Epidermal melanocyte (primary cell): ENCODE results near the gene ADORA3.

Source experiments
- DNase-seq: peaks from one replicate; pipeline ENCODE4 v3.0.0; 2011; ENCODE audit warnings: low spot score; ENCODE audit not compliant: insufficient read length

Gene ADORA3

DNA sequence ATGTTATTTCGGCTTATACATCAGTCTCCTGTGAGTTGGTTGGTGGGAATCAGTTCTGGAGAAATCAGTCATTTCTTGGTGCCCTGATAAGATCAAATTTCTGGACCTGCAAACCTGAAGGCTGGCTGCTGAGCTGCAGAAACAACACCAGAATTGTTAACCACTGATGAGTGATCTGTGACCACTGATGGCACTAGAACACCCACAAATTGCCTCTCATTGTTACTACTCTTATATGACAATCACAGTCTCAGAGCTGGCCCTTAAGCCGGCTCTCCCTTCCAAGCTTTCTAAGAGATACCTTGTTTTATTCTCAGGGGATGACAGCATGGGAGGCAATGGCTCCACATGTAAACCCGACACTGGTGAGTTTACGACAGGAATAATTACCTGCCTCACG lies 27.7 kb downstream of the ADORA3 start:
- DNase-seq, result no peak

DNA sequence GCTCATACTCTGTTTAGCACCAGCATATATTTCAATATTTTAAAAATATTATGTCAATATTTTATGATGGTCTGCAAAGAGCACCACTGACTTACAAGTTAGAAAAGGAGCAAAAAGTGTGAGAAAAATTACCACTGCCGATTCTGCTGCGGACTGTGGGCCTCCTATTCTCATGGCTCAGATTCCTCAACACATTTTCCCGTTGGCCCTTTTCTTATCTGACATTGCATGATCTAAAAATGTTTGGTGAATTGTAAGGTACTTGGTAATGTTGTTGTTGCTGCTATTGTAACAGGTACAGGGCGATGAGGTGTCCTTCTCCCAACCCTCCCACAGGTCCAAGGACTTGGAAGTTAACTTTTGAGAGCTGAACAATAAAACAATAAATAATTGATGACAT lies 28.9 kb downstream of the ADORA3 start:
- DNase-seq, result no peak

GRCh38 chr1:111474106-111474505 lies 29.3 kb downstream of the ADORA3 start:
- no peak for DNase-seq

GRCh38 chr1:111471538-111471937 lies 31.9 kb downstream of the ADORA3 start:
- no peak for DNase-seq

- DNase-seq, result no peak
Observed at GRCh38 chr1:111471012-111471411, 32.4 kb downstream of the ADORA3 start.

GRCh38 chr1:111470596-111470995 lies 32.8 kb downstream of the ADORA3 start:
- DNase-seq, result no peak

GRCh38 chr1:111469539-111469938 lies 33.9 kb downstream of the ADORA3 start:
- no peak for DNase-seq

DNA sequence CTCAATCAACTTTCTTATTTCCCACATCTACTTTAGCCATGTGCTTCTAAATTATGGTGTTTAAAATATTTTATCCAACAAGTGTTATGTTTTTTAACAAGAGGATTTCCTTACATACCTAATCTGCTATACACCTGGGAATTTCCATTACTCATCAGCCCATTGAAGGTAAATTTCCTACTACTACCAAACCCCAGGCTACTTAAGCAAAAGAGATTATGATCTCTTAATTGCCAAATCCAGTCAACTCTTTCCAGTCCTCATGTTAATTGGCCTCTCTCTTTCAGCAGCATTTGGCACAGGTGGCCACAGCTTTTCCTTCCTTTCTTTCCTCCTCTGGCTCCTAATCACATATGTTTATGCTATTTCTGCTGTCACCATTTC lies 34.7 kb downstream of the ADORA3 start:
- no peak for DNase-seq

DNA sequence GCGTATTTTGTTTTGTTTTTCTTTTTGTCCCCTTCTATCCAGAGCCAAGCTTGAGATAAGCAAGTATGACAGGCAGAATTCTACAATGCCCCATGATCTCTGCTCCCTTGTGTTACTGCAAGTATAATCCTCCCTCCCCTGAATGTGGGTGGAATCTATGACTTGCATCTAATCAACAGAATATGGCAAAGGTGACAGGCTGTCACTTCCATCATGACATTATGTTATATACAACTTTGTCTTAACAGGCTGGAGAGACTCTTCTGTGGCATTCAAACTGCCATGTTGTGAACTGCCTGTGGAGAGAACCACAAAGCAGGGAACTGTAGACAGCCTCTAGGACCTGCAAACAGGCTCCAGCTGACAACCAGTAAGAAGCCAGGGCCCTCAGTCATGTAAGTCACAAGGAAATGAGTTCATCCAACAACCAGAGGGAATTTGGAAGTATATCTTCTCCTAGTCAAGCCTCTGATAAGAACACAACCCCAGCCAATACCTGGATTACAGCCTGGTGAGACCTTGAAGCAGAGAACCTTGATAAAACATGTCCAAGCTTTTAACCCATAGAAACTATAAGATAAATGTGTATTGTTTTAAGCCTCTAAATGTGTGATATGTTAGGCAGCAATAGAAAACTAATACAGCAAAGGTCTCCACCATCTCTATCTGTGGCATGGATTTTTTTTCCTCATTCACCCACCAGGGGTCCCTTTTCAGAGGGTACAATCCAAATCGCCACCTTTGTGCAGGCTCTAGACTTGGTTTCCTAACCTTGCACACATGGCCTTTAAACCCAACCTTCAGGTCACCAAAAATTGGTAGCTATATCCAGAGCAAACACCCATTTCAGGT lies 35.3 kb downstream of the ADORA3 start:
- DNase-seq, result no peak

GRCh38 chr1:111466480-111466879 lies 37.0 kb downstream of the ADORA3 start:
- DNase-seq, result no peak

DNA sequence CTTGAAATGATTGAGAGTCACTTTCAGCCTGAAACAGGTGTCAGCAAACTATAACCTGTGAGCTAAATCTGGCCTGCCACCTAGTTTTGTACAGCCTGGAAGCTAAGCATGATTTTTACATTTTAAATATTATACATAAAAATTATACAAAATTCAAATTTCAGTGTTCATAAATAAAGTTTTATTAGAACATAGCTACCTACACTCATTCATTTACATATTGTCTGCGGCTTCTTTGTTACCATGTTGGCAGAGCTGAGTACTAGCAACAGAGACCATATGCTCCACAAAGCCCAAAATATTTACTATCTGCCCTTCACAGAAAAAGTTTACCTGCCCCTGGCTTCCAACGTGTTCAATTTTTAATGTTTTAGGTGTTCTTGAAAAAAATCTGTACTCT lies 37.7 kb downstream of the ADORA3 start:
- DNase-seq, result no peak

- DNase-seq, result no peak
Observed at GRCh38 chr1:111463029-111463683, 40.3 kb downstream of the ADORA3 start.

DNA sequence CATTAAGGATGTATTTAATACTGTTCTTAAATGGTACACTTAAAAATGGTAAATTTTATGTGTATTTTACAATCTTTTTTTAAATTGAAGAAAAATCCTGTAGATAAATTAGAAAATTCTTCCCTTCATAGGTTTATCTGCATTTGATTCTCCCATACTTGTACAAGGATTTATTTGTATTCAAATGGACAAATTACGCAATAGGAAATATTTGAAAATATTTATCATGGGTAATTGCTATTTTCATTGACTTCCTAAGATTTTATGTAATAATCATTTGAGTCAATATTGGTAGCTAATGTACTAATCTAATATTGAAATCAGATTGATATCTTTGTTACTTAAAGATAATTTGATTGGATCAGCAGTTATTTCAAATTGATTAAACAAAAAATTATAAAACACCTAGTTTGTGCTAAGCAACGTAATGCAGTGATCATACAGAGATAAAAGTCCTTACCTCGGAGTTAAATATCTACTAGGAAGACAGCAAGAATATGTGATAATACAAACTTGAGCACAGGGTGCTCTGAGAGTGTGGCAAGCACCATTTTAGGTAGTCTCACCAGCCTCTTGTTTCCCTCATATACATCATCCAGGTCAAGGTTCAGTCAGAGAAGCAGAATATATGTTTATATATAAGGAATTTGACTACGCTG lies 40.9 kb downstream of the ADORA3 start:
- no peak for DNase-seq

GRCh38 chr1:111461765-111462164 lies 41.7 kb downstream of the ADORA3 start:
- no peak for DNase-seq

GRCh38 chr1:111455642-111456031 lies 47.8 kb downstream of the ADORA3 start:
- no peak for DNase-seq

DNA sequence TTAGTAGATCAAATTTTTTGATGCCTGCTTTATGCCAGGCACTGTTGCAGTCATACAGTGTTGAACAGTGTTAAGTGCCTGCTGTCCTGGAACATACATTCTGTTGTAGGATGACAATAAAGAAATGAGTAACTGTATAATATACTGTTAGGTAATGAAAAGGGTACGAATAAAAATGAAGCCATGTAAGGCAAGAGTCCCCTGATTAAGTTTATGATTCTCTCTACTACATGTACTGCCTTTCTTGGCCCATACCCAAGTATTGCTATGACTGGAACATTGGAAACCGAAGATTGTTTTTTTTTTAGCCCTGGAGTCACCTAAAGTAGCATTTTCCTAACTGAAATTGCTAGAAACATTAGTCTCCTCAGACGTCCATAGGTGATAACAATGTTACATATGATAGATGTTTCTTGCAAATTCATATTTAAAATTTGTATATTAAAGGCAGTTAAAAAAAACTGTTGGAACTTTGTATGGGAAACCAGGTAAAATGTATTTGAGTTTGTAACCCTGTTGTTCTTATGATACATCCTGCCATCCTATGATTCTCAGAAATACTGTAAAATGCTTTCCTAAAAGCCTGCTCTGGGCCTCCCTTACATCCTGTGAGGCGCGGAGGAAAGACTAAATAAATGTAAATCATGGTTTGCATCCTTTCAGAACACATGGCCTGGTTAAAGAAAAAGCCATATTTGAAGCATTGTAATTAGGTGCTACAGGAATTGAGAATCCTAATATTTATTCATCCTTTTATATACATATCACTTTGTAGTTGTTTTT lies 48.4 kb downstream of the ADORA3 start:
- DNase-seq, result no peak

DNA sequence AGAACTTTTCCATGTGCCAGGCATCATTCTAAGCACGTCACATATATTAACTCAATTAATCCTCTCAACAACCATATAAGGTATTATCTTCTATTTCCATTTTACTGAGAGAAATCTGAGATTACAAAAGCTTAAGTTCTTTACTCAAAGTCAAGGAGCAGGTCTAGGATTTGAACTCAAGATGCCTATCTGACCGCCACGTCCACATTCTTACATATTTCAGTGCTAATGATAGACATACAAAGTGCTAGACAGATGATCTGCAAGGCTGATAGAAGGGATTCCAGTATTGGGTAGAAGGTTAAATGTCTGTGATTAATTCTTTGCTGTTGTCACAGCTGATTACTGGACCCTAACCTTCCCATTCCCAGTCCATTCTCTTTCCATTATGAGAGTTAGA lies 49.7 kb downstream of the ADORA3 start:
- no peak for DNase-seq

- no peak for DNase-seq
Observed at GRCh38 chr1:111452581-111452980, 50.9 kb downstream of the ADORA3 start.

DNA sequence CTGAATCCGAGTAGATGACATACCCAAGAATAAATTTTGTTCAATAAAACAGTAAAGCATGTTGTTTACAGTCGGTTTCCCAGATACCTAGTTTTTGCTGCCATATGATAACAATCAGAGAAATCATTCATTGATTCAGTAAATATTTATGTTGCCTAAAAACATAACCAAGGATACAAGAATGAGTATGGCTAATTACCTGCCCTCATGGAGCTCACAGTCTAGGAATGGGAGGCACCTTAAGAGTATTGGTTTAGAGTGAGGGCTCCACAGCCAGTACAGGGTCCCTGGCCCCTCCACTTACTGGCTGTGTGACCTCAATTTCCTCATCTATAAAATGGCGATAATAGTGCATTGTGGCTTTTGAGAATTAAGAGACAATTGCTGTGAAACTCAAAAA lies 53.2 kb downstream of the ADORA3 start:
- no peak for DNase-seq

DNA sequence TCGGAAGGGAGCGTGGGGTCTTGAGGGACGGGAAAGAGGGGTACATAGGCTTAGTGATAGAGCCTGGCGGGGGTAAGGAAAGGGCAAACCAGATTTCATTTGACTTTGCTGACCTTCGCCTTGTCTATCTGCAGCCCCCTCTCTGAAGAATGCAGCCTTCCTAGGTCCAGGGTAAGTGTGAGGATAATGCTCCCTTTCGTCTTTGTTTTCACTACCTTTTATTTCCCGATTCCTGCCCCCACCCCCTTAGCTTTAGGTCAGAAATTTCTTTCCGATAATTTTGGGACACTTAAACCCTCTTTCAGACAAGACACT lies 53.8 kb downstream of the ADORA3 start:
- no peak for DNase-seq
